T follicular helper cell (primary cell): ENCODE results near the gene CEP162.
"Not testable (repeated sequence)": the region's sequence is repeated elsewhere in the genome, so short reads cannot be mapped to it uniquely, and the experiment has no call there.

Experiments
- DNase-seq: peaks from one replicate; pipeline ENCODE4 v3.0.0-alpha.2; 2020; ENCODE audit warnings: low read depth

Gene CEP162

DNA sequence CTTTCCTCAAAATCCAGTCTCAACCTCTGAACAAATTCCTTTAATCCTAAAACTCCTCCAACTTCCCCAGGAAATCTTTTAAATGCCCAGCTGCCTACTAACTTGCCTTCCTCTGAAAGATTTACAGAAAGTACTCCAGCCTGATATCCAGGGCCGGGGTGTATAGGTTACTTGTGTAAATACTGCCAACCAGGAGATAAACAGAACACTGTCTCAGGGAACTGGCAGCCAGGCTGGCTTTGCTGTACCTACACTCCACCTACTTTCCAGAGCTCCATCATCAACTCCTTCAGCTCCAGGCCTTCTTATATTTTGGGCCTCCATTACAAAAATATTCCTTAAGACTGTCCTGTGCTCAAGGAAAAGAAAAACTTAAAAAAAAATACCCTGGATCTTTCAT lies 85.9 kb downstream of the CEP162 start:
- DNase-seq, result no peak

- no peak for DNase-seq
Measured at GRCh38 chr6:84139311-84139710, 88.1 kb downstream of the CEP162 start.

- no peak for DNase-seq
Measured at GRCh38 chr6:84137989-84138575, 89.4 kb downstream of the CEP162 start.

- DNase-seq, result no peak
Measured at GRCh38 chr6:84137051-84137375, 90.4 kb downstream of the CEP162 start.

- DNase-seq, result no peak
Measured at GRCh38 chr6:84136364-84137050, 90.9 kb downstream of the CEP162 start.

DNA sequence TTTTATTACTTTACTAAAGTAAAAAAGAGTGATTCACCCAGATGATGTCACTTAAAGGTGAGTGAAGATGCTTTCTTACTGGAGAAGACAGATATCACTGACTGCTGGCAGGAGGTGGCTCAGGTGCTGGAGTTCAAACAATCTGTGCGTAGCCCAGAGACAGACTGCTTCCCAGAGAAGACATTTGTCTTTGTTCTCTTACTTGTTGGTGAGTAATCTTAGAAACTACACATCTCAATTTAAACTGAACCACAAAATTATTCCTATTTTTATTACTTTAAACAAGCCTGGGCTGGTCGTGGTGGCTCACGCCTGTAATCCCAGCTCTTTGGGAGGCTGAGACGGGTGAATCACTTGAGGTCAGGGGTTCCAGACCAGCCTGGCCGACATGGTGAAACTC lies 92.2 kb downstream of the CEP162 start:
- DNase-seq, result no peak

- DNase-seq, result not testable (repeated sequence)
Measured at GRCh38 chr6:84133385-84133784, 94.1 kb downstream of the CEP162 start.

- not testable (repeated sequence) for DNase-seq
Measured at GRCh38 chr6:84129588-84129987, 97.9 kb downstream of the CEP162 start.

DNA sequence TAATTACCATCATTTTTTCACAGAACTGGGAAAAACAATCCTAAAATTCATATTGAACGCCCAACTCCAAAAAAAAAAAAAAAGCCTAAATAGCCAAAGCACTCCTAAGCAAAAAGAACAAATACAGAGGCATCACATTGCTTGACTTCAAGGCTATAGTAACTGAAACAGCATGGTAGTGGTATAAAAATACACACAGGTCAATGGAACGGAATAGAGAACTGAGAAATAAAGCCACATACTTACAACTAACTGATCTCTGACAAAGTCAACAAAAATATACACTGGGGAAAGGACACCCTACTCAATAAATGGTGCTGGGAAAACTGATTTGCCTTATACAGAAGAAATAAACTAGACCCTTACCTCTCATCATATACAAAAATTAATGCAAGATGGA lies 104.3 kb downstream of the CEP162 start:
- no peak for DNase-seq

GRCh38 chr6:84119277-84119676 lies 108.2 kb downstream of the CEP162 start:
- DNase-seq, result no peak

GRCh38 chr6:84118191-84118590 lies 109.3 kb downstream of the CEP162 start:
- DNase-seq, result no peak

GRCh38 chr6:84114933-84115594 lies 112.4 kb downstream of the CEP162 start:
- not testable (repeated sequence) for DNase-seq

DNA sequence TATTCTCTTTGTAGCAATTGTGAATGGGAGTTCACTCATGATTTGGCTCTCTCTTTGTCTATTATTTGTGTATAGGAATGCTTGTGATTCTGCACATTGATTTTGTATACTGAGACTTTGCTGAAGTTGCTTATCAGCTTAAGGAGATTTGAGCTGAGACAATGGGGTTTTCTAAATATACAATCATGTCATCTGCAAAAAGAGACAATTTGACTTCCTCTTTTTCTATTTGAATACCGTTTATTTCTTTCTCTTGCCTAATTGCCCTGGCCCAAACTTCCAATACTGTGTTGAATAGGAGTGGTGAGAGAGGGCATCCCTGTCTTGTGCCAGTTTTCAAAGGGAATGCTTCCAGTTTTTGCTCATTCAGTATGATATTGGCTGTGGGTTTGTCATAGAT lies 116.1 kb downstream of the CEP162 start:
- not testable (repeated sequence) for DNase-seq

DNA sequence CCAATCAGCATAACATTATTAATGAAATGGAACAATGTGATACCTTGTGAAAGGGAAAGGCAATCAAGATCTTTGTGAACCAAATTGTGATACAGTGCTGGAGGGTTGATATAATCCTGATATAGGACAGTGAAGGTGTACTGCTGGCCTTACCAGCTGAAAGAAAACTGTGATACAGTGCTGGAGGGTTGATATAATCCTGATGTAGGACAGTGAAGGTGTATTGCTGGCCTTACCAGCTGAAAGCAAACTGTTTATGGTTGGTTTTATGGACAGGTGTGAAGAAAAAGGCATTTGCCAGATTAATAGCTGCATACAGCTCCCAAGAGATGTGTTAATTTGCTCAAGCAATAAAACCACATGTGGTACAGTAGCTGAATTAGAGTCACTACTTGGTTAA lies 119.9 kb downstream of the CEP162 start:
- DNase-seq, result no peak

GRCh38 chr6:84105215-84105924 lies 122.1 kb downstream of the CEP162 start:
- not testable (repeated sequence) for DNase-seq

- DNase-seq, result no peak
Measured at GRCh38 chr6:84103029-84103428, 124.4 kb downstream of the CEP162 start.

DNA sequence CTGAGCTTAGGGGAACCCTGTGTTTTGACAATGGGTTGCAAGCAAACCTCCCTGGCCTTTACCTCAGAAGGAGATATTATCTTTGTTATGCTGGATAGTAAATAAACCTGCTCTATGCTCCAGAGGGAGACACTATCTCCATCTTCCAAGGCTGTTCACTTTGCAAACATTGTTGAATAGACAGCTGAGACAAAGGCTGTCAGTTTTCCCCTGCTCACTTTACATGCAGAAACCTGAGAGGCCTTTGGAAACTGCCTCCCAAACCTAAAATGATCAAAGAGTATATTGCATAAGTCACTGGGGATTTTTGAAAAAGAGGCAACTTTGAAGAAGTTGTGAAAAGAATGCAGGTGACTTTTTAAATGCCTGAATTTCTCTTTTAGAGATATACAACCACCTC lies 132.3 kb downstream of the CEP162 start:
- no peak for DNase-seq

DNA sequence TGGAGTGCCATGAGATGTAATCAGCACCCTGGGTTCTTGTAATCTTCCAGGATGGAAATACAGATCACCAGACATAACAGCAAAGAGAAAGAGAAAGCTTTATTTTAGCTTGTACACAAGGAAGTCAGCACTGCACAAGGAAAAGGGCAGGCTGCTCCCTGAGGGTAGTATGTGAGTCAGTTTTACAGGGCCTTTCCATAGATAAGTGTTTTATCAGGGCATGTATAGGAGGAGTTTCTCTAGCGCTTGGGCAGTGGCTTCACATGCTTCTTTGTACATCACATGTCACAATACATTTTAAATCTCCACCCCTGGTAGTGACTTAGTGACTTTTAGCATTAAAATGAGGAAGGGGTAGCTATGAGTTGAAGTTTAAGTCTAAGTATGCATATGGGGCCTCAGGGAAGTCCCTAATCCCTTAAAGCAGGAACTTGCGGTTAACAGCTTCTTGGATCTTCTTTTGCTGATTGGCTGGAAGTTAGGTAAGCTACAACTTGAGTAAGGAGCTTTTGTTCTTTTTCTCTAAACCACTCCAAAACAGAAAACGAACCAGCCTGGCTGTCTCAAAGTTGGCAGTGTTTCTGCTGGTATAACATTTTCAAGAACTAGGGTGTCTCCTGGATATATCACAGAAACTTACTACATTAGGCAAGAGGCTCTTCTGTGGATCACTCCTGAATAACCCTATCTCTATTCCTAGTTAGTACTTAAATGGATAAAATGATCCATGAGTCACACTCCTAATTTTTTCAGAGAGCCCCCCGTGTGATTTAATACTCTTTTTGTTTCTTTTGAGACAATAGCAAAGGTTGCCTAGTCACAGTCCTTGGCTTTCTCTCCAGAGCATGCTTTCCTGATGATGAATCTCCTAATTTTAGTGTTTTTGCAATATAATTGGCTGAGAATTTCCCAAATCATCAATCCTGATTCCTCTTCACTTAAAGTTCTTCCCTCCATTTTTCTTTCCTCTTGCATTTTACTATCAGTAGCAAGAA lies 133.7 kb downstream of the CEP162 start:
- DNase-seq, result no peak

DNA sequence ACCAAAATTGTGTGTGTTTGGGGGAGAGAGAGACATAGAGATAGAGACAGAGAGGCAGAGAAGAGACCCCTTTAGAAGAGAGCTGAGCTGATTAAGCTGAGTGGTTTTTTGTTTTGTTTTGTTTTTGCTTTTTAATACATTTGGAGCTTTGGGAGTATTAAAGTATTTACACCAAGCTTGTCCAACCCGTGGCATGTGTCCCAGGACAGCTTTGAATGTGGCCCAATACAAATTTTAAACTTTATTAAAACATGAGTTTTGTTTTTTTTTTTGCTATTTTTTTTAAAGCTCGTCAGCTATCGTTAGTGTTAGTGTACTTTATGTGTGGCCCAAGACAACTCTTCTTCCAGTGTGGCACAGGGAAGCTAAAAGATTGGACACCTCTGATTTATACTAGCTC lies 137.9 kb downstream of the CEP162 start:
- no peak for DNase-seq

DNA sequence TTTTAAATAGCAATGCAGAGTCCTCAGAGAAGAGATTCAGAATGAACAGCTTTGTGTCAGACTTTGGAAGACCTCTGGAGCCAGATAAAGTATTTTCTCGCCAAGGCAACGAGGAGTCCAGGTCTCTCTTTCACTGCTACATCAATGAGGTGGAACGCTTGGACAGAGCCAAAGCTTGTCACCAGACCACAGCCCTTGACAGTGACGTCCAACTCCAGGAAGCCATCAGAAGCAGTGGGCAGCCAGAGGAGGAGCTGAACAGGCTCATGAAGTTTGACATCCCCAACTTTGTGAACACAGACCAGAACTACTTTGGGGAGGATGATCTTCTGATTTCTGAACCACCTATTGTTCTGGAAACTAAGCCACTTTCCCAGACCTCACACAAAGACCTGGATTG lies 138.4 kb downstream of the CEP162 start:
- DNase-seq, result no peak

GRCh38 chr6:84086545-84087429 lies 140.7 kb downstream of the CEP162 start:
- no peak for DNase-seq
